Measurements from ENCODE around the gene ERGIC1. TPM values are rescaled to one million over a fixed set of nuclear protein-coding genes. Genes with fewer than 3 reads are reported as not detected.

Gene ERGIC1
- total and polyA plus RNA-seq, 2 of the 13 experiments (the other 11 are each of a cell fraction or from before 2014, with no cell fraction given), result 78.5 to 184 TPM

GRCh38 chr5:172789687-172790495, 44.2 kb upstream of the ERGIC1 start (continued):
- TF ChIP-seq HNRNPK (IDR thresholded peaks at IDR 0.05; ENCODE audit: low read depth, low read length, poor library complexity, severe bottlenecking) (no peak), HIC2 (CRISPR knock-in tag; IDR thresholded peaks at IDR 0.05; ENCODE audit: low read depth) (peak; percentile 68), ZXDC (CRISPR knock-in tag; IDR thresholded peaks at IDR 0.05) (no peak), IRF1 (CRISPR knock-in tag; IDR thresholded peaks at IDR 0.05; ENCODE audit: low read depth) (no peak), ZFP62 (CRISPR knock-in tag; IDR thresholded peaks at IDR 0.05) (no peak), EHMT2 (IDR thresholded peaks at IDR 0.05; ENCODE audit: borderline replicate concordance, low read depth, low read length) (no peak), HMG20B (CRISPR knock-in tag; conservative IDR thresholded peaks at IDR 0.05) (no peak), EEA1 (CRISPR knock-in tag; IDR thresholded peaks at IDR 0.05; ENCODE audit: borderline replicate concordance) (no peak), UBTF (CRISPR knock-in tag; IDR thresholded peaks at IDR 0.05) (no peak), SATB2 (CRISPR knock-in tag; IDR thresholded peaks at IDR 0.05) (no peak), KDM5B (CRISPR knock-in tag; IDR thresholded peaks at IDR 0.05; ENCODE audit: borderline replicate concordance) (no peak), MAF1 (CRISPR knock-in tag; IDR thresholded peaks at IDR 0.05; ENCODE audit: borderline replicate concordance) (no peak), CBX2 (IDR thresholded peaks at IDR 0.05; ENCODE audit: low read depth, low read length) (no peak), CBX2 (CRISPR knock-in tag; IDR thresholded peaks at IDR 0.05; ENCODE audit: low read depth) (no peak), ZNF781 (CRISPR knock-in tag; IDR thresholded peaks at IDR 0.05; ENCODE audit: borderline replicate concordance, not compliant biosample characterization) (no peak), ZNF710 (CRISPR knock-in tag; IDR thresholded peaks at IDR 0.05; ENCODE audit: borderline replicate concordance) (no peak), HDAC2 (CRISPR knock-in tag; IDR thresholded peaks at IDR 0.05) (peak; percentile 58)
